Osteoblast (primary cell): Measurements from ENCODE around the gene FZD8. TPM values are rescaled to one million over a fixed set of nuclear protein-coding genes. Genes with fewer than 3 reads are reported as not detected.
A peak's percentile ranks its signal among the peaks of the same experiment; 100 is the strongest.

Experiments
- DNase-seq: peaks from one replicate; pipeline ENCODE4 v3.0.0; 2011; ENCODE audit warnings: low spot score, mixed read lengths; ENCODE audit not compliant: insufficient read length; ENCODE audit errors: missing footprints
- H2AFZ ChIP-seq: 2 replicates; pipeline ENCODE4 v1.6.0; 2011; ENCODE audit warnings: mild to moderate bottlenecking, low read length
- H3K27ac ChIP-seq: 2 replicates; pipeline ENCODE4 v1.5.1; 2011; ENCODE audit warnings: mild to moderate bottlenecking, low read depth, low read length, moderate library complexity
- H3K27me3 ChIP-seq: 2 replicates; pipeline ENCODE4 v1.6.0; 2012; ENCODE audit warnings: mild to moderate bottlenecking, control low read depth, inconsistent platforms, low read length, moderate library complexity; ENCODE audit not compliant: insufficient read depth
- H3K36me3 ChIP-seq: 2 replicates; pipeline ENCODE4 v1.5.1; 2011; ENCODE audit warnings: mild to moderate bottlenecking, low read length, control low read depth, moderate library complexity; ENCODE audit not compliant: insufficient read depth
- H3K4me1 ChIP-seq: 2 replicates; pipeline ENCODE4 v1.5.1; 2011; ENCODE audit warnings: mild to moderate bottlenecking, low read length, control low read depth, moderate library complexity; ENCODE audit not compliant: insufficient read depth
- H3K4me2 ChIP-seq: 2 replicates; pipeline ENCODE4 v1.6.0; 2011; ENCODE audit warnings: mild to moderate bottlenecking, low read length; ENCODE audit not compliant: insufficient read depth
- H3K4me3 ChIP-seq: fragments of 200-600 bp; sonication (generic); 3 replicates; pipeline ENCODE4 v1.5.1; 2012; ENCODE audit warnings: mild to moderate bottlenecking, low read length, inconsistent platforms; ENCODE audit not compliant: insufficient read depth
- H3K79me2 ChIP-seq: 2 replicates; pipeline ENCODE4 v1.6.0; 2012; ENCODE audit warnings: mild to moderate bottlenecking, low read length, control low read depth, inconsistent platforms; ENCODE audit not compliant: insufficient read depth
- H3K9me3 ChIP-seq: 2 replicates; pipeline ENCODE4 v1.5.1; 2011; ENCODE audit warnings: low read depth, low read length, control low read depth
- H4K20me1 ChIP-seq: 2 replicates; pipeline ENCODE4 v1.6.0; 2012; ENCODE audit warnings: mild to moderate bottlenecking, low read length, control low read depth; ENCODE audit not compliant: insufficient read depth
- CTCF ChIP-seq: IDR thresholded peaks from 2 replicates; pipeline ENCODE4 v1.5.1; 2011; ENCODE audit warnings: mild to moderate bottlenecking, low read depth, low read length, moderate library complexity; ENCODE audit errors: extremely low read depth
- total RNA-seq: library from RNA; depleted of rRNA; stranded (reverse); fragments of >200 nt; gene quantifications from 2 replicates; pipeline ENCODE4 v1.2.3, GENCODE V29; 2012

Gene FZD8
- total RNA-seq, 1 donor, result 15.2 TPM

- Histone ChIP-seq H3K79me2 (peaks cover 14% of the 10 kb centered on the region), H3K4me3 (peak overlapping the region; percentile 74), H3K27me3 (no peaks in the 10 kb centered on the region), H3K4me2 (peak overlapping the region; percentile 87), H4K20me1 (no peaks in the 10 kb centered on the region), H3K36me3 (no peaks in the 10 kb centered on the region), H3K4me1 (peaks cover 24% of the 10 kb centered on the region), H3K27ac (no peak overlapping the region), H2AFZ (peak overlapping the region; percentile 79), H3K9me3 (no peaks in the 10 kb centered on the region)
- TF ChIP-seq CTCF, result no peak
- DNase-seq, result peak; percentile 76
Measured at GRCh38 chr10:35639021-35639727, 2.9 kb downstream of the FZD8 start.

GRCh38 chr10:35638101-35638500, 4.0 kb downstream of the FZD8 start:
- no peaks in the 10 kb centered on the region for H3K9me3 ChIP-seq
- DNase-seq, result no peak
- no peaks in the 10 kb centered on the region for H3K27me3 ChIP-seq
- TF ChIP-seq CTCF, result no peak
- no peak overlapping the region for H3K27ac ChIP-seq
- no peaks in the 10 kb centered on the region for H3K36me3 ChIP-seq
- H4K20me1 ChIP-seq, result no peaks in the 10 kb centered on the region
- peaks cover 14% of the 10 kb centered on the region for H3K4me1 ChIP-seq
- peaks cover 14% of the 10 kb centered on the region for H3K79me2 ChIP-seq
- H3K4me2 ChIP-seq, result peak overlapping the region; percentile 61
- H3K4me3 ChIP-seq, result no peak overlapping the region
- H2AFZ ChIP-seq, result peak overlapping the region; percentile 8

GRCh38 chr10:35637462-35637861, 4.6 kb downstream of the FZD8 start:
- Histone ChIP-seq H2AFZ (peak overlapping the region; percentile 72), H4K20me1 (no peaks in the 10 kb centered on the region), H3K4me3 (peak overlapping the region; percentile 27), H3K9me3 (no peaks in the 10 kb centered on the region), H3K79me2 (peaks cover 14% of the 10 kb centered on the region), H3K4me2 (peak overlapping the region; percentile 61), H3K36me3 (no peaks in the 10 kb centered on the region), H3K27ac (no peak overlapping the region), H3K27me3 (no peaks in the 10 kb centered on the region), H3K4me1 (peaks cover 8% of the 10 kb centered on the region)
- TF ChIP-seq CTCF, result no peak
- DNase-seq, result no peak

- H3K4me1 ChIP-seq, result peaks cover 6% of the 10 kb centered on the region
- H3K27ac ChIP-seq, result no peak overlapping the region
- H3K36me3 ChIP-seq, result no peaks in the 10 kb centered on the region
- no peak overlapping the region for H2AFZ ChIP-seq
- H3K9me3 ChIP-seq, result no peaks in the 10 kb centered on the region
- H3K27me3 ChIP-seq, result no peaks in the 10 kb centered on the region
- H3K4me3 ChIP-seq, result peak overlapping the region; percentile 27
- peaks cover 14% of the 10 kb centered on the region for H3K79me2 ChIP-seq
- H4K20me1 ChIP-seq, result no peaks in the 10 kb centered on the region
- TF ChIP-seq CTCF, result no peak
- no peak for DNase-seq
- peak overlapping the region; percentile 61 for H3K4me2 ChIP-seq
Measured at GRCh38 chr10:35636956-35637355, 5.1 kb downstream of the FZD8 start.
